Activated CD8-positive, alpha-beta memory T cell treated with anti-CD3 and anti-CD28 coated beads, Interleukin-2, amount 50 U/mL, for 1 hour (primary cell): Measurements from ENCODE around the gene PACS2.
"Not testable (repeated sequence)": the region's sequence is repeated elsewhere in the genome, so short reads cannot be mapped to it uniquely, and the experiment has no call there.

Experiments
- DNase-seq: peaks from one replicate; pipeline ENCODE4 v3.0.0-alpha.2; 2020; ENCODE audit errors: extremely low read depth

PACS2 gene

DNA sequence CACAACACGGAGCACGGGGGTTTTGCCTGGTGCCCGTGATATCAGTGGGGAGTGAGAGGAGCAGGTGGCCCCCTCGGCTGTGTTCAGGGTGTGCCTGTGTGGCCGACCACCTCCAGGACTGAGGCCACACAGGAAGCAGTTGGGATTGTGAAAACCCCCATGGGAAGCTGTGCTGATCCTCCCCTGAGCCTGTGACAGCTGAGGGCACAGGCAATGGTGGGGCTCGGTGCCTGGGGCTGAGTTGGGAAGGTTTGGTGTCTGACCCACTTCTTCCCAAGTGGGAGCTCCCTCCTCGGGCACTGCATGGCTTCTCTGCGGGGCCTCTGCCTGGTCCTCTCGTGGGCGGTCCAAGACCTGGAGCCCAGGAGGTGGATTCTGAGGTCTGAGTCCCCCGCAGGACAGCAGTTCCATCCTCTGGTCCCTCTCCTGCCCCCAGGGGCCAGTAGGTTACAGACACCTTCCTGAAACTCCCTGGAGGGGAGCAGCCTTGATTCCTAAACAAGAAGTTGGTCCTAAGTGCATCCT is 17.9 kb downstream of the PACS2 start:
- DNase-seq = no peak

DNA sequence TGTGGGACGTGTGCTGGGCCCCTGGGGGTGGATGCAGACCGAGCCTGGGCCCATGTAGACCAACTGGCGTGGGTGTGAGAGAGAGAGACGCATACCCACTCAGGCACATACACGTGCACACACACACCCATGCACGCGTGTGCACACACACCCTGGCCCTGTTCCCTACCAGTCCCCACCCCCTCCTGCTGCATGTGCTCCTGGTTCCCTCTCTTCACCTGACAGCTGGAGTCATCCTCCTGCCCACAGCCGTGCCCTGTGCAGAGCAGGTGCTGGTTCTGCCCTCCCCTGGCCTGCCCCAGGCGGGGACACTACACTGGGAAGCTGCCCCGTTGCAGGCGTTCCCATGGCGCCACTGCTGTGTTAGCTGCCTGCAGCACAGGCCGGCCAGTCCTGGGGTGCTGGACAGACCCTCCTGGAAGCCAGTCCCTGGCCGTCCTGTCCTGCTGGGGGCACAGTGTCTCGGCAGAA is 18.5 kb downstream of the PACS2 start:
- no peak for DNase-seq

GRCh38 chr14:105333613-105334364 is 19.2 kb downstream of the PACS2 start:
- no peak for DNase-seq

DNA sequence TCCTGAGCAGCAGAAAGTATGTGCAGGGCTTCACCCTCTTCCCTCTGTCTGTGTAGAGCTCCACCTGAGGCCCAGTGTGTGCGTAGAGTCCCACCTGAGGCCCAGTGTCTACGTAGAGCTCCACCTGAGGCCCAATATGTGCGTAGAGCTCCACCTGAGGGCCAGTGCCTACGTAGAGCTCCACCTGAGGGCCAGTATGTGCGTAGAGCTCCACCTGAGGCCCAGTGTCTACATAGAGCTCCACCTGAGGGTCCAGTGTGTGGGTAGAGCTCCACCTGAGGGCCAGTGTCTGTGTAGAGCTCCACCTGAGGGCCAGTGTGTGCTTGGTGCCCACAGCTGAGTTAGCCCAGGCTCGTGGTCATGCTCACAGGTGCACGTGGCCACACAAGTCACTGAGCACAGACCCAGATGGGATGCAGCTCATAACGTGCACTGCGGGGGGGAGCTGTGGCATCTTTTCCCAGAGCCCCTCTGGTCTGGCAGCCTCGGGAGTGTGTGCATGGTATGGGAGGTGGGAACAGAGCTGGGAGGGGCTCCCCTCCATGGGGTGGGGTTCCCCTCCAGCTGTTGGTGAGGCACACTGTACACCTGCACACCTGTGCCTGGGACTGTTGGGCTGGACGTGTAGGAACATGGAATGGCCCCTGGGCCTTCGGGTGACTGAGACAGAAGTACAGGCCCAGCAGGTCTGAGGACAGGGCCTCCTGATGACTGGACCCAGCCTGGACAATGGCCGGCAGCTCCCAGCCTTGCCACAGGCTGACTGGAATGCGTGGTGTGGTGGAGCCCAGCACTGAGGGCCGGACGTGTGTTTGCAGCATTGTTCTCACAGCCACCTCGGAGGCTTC is 20.1 kb downstream of the PACS2 start:
- no peak for DNase-seq

DNA sequence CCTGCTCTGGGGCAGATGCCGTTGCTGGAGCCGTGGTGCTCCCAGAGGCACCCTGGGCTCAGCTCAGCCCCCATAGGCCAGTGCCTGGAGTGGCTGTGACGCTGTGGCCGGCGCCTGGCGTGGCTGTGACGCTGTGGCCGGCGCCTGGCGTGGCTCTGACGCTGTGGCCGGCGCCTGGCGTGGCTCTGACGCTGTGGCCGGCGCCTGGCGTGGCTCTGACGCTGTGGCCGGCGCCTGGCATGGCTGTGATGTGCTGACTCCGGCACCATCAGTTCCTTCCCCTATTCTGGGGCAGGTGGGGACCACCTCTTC is 20.6 kb downstream of the PACS2 start:
- not testable (repeated sequence) for DNase-seq

DNA sequence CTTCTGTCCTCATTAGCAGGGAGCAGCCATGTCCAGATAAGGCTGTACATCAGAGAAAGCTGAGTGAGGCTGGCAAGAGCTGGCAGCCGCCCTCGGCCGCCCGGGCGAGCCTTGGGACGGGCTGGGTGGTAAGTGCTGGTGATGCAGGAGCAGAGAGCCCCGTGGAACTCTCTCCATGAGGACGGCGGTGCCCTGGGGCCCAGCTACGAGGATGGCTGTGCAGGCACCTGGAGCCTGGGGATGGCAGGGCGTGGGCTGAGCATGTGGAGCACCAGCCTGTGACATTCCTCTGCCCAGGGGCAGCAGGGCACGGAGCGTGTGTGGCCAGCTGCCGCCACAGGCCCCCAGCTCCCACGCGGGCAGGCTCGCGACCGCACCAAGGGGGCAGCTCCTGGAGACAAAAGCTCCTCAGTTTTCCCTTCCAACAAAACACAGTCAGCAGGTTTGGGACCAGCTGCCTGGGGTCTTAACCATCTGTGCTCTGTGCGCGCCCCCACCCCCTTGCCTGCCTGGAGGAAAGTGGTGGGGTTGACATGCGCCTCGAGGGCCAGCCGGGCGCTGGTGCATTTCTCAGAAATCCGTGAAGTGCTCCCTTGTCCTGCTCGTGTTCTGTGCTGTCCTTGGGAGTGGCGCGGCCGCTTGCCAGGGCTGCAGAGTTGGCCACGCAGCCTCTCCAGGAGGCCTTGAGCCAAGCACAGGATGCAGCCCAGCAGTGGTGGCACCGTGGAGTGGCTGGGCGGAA is 21.4 kb downstream of the PACS2 start:
- no peak for DNase-seq

DNA sequence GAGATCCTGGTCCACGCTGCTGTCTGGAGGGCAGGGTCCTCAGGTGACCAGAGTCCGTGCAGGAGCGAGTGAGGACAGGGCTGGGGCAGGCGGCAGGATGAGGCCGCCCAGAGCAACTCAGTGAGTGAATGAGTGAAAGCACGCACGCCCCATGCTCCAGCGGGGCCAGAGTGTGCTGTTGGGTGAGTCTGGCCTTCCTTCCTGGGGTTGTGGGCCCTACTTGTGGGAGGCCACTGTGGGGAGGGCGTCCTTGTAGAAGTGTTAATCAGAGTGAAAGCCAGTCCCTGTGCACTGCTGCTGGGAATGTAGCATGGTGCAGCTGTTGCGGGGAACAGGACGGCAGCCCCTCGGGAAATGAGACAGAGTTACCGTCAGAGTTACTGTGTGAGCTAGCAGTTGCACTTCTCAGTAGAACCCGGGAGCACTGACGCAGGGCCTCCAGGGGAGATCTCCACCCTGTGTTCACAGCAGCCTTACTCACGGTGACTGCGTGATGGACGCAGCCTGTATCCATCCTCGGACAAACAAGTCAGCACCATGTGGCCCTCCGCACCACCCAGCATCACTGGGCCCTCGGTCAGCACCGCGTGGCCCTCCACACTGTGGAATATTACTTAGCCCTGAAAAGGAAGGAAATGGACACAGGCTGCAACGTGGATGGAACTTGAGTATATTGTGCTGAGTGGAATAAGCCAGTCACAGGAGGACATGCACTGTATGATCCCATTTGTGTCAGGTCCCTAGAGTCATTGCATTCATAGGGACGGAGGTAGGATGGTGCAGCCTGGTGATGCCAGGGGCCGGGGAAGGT is 22.1 kb downstream of the PACS2 start:
- no peak for DNase-seq

DNA sequence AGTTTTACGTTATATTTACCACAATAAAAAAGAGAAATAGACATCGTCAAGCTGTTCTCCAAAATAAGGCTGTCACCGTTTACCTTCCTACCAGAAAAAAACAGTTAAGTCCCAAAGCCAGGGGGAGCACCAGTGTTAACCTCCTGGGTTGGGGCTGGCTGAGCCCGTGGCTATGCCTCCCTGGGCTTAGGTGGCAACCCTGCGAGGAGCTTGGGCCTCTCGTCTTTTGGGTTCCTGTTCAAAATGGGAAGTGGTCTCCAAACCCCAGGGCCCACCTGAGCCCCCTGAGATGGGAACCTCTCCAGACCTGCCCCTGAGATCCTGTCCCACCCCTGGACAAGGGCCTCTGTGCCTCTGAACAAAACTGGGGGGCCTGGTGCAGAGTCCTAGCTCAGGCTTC is 22.9 kb downstream of the PACS2 start:
- no peak for DNase-seq

DNA sequence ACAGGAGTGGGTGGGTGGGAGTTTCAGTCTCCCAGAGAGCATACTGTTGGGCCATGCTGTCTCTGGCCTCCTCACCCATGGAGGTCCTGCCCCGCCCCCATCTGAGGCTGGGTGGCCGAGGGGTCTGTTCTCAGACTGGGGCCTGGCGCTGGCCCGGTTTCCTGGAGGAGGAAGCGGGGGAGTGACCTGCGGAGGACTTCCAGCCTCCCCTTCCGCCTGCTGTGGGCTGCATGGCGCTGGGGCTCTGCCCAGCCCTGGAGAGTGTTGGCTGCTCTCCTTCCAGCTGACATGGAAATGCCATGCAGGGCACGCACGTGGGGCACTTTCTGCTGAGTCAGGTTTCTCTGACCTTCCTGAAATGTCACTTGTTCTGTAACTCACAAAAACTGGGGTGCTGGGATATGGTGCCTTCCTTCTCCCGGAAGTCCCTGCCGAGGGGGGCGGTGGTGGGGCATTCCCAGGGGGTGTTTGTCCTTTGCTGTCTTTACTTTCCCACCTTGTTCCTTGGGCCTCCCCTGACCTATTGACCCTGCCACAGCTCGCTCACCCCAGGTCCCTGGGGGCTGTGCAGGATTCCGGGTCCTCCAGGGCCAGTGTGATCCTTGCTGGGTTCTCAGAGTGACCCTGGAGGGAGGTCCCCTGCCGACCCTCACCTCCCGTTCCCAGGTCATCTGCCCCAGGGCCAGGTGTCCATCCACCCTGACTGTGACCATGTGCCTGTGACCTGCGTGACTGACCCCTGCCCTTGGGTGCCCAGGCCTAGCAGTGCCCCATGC is 23.6 kb downstream of the PACS2 start:
- no peak for DNase-seq

GRCh38 chr14:105340821-105341733 is 26.5 kb downstream of the PACS2 start:
- DNase-seq = no peak

- DNase-seq = no peak
Measured at GRCh38 chr14:105343194-105343593, 28.6 kb downstream of the PACS2 start.

DNA sequence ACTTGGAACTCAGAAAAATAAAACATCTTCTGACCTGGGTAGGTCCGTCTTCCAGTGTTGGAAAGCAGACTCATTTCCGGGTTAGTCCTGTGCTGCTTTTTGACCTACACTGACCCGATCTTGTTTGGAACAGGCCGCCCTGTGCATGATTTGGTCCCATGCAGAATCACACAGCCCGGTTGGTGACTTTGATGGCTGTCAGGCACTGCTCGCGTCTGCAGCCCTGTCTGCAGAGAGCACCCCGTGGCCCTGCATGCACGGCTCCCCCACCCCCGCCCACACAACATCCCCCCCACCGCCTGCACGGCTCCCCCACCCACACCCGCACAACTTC is 31.6 kb downstream of the PACS2 start:
- DNase-seq = no peak

DNA sequence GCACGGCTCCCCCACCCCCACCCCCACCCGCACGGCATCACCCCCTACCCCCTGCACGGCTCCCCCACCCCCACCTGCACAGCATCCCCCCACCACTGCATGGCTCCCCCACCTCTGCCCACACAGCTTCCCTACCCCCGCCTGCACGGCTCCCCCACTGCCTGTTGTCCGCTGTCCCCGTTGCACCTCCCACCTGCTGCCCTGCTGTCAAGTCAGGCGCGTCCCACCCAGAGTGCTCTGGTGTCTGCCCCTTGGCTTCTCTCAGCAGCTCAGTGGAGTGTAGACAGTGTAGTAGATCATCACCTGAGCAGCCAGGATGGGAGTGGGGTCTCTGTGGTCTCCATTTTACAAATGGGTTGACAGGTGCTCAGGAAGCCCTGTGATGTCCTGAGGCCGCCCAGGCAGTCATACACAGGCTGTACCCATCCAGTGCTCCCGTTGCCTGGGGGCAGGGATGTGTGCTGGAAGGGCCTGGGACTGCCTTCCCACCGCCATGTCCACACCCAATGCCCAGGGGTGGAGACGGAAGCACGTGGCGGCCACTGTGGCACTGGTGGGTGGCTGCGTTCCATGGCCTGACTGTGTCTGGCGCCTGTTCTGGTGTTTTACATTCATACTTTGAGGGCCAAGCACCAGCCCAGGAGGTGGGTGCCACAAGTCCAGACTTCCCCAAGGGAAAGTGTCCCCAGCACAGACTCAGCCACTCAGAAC is 32.5 kb downstream of the PACS2 start:
- DNase-seq = no peak

DNA sequence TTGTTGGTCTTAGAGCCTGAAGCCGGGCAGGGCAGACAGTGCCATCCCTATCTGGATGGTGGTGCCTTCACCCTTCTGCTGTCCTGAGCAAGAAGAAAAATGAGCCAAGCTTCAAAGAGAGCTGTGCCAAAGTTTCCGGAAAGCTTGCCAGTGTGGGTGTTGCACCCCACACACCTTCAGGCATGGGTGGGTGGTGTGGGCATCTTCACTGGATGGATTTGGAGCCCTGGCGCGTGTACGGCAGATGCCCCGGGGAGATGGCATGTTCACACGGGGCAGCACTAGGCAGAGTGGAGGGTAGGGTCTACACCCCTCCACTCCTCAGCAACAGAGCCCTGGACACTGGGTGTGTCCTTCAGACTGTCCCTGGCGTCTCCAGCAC is 33.0 kb downstream of the PACS2 start:
- no peak for DNase-seq

- no peak for DNase-seq
Measured at GRCh38 chr14:105348169-105348944, 33.8 kb downstream of the PACS2 start.

- DNase-seq = no peak
Measured at GRCh38 chr14:105348945-105349699, 34.6 kb downstream of the PACS2 start.

GRCh38 chr14:105349992-105350391 is 35.4 kb downstream of the PACS2 start:
- DNase-seq = no peak
